Natural killer cell (primary cell): ENCODE data around the gene SFRP5. TPM values are rescaled to one million over a fixed set of nuclear protein-coding genes. Genes with fewer than 3 reads are reported as not detected.

Source experiments
- ATAC-seq, 3 donors: fragments of 150-1000 bp in 2 of 3; fragments of 200-7000 bp in 1 of 3; cut with Tn5 transposase; 1 replicate in 1 of 3; 2 replicates in 2 of 3; pipeline ENCODE4 v1.10.0; 2021; ENCODE audit warnings: mild to moderate bottlenecking in 2 of 3, moderate library complexity in 2 of 3
- DNase-seq, 2 donors: peaks; one replicate each; pipeline versions ENCODE4 v3.0.0 to v3.0.0-alpha.2; 2013 to 2021; ENCODE audit warnings: mixed read lengths in 1 of 2
- H3K27ac ChIP-seq: one replicate; pipeline ENCODE4 v1.5.1; 2013; ENCODE audit warnings: mild to moderate bottlenecking, low read length
- H3K27me3 ChIP-seq: one replicate; pipeline ENCODE4 v1.6.1; 2013; ENCODE audit warnings: low read length; ENCODE audit not compliant: control insufficient read depth, insufficient read depth
- H3K36me3 ChIP-seq: one replicate; pipeline ENCODE4 v1.6.1; 2013; ENCODE audit warnings: low read length; ENCODE audit not compliant: control insufficient read depth, insufficient read depth
- H3K4me1 ChIP-seq: one replicate; pipeline ENCODE4 v1.6.1; 2013; ENCODE audit warnings: low read length; ENCODE audit not compliant: control insufficient read depth, insufficient read depth
- H3K4me3 ChIP-seq: one replicate; pipeline ENCODE4 v1.5.1; 2013; ENCODE audit warnings: low read length
- H3K9me3 ChIP-seq: one replicate; pipeline ENCODE4 v1.6.1; 2013; ENCODE audit warnings: low read length; ENCODE audit not compliant: control insufficient read depth, insufficient read depth
- H3K27ac Mint-ChIP-seq, 2 donors: one replicate each; pipeline ENCODE4 v1.8.0; 2022; ENCODE audit warnings: mild to moderate bottlenecking in 2 of 2, mixed read lengths in 2 of 2, moderate library complexity in 1 of 2
- H3K27me3 Mint-ChIP-seq, 2 donors: one replicate each; pipeline ENCODE4 v1.8.0; 2022; ENCODE audit warnings: low read depth in 2 of 2, mixed read lengths in 2 of 2
- H3K36me3 Mint-ChIP-seq: one replicate; pipeline ENCODE4 v1.8.0; 2022; ENCODE audit warnings: mixed read lengths
- H3K4me1 Mint-ChIP-seq, 2 donors: one replicate each; pipeline ENCODE4 v1.8.0; 2022; ENCODE audit warnings: mixed read lengths in 2 of 2
- H3K4me3 Mint-ChIP-seq: one replicate; pipeline ENCODE4 v1.8.0; 2022; ENCODE audit warnings: mild to moderate bottlenecking, moderate library complexity, mixed read lengths
- H3K9me3 Mint-ChIP-seq, 2 donors: one replicate each; pipeline ENCODE4 v1.8.0; 2022; ENCODE audit warnings: mixed read lengths in 2 of 2
- WGBS: methylation state at CpG from one replicate; pipeline ENCODE4 v1.1.7; 2013; ENCODE audit warnings: missing lambda C conversion rate; ENCODE audit not compliant: insufficient coverage; 5-methylcytosine and 5-hydroxymethylcytosine counted together
- intact Hi-C: fragments of 100-400 bp; cut with micrococcal nuclease; formaldehyde crosslinking; loops from one replicate; pipeline ENCODE4 v1.14.2; 2022
- total RNA-seq, 4 donors: library from RNA; stranded (reverse); fragments of 120-200 nt in 1 of 4; gene quantifications; one replicate each; pipeline versions ENCODE4 v1.2.3 to v1.2.4, GENCODE V29; 2013 to 2022
- TF ChIP-seq, protein P1 (sequence below): fragments of 200-600 bp; IDR thresholded peaks from one replicate; pipeline ENCODE4 v1.8.0; 2022; ENCODE audit warnings: antibody characterized with exemption

Gene SFRP5
- total RNA-seq, 3 donors from 2014 or later (not counting 1 experiment from before 2014, with no cell fraction given) = not detected

DNA sequence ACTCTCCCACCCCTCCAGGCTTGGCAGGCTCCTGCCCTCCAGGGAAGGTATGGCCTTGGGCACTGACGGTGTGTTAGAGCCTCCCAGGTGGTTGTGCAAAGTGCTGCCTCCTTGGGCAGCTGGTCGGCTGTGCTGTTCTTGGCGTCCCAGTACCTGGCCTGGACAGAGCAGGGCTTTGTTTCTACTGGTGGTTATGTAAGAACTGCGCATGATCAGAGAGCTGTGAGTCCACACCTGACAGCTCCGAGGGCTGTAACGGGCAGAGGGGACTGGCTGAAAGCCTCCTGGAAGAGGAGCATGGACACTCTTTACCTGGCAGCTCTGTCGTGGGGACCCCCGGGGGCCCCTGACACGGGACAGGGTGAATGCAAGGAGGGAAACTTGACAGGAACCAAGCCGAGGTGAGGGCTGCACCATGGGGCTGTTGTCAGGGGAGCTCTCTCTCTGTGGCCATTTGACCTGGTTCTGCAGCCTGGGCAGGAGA, 3.1 kb upstream of the SFRP5 start:
- Histone ChIP-seq H3K4me1 (peaks cover 2% of the 10 kb centered on the region), H3K27me3 (peaks cover 8% of the 10 kb centered on the region), H3K4me3 (no peak overlapping the region), H3K36me3 (no peaks in the 10 kb centered on the region), H3K27ac (no peak overlapping the region), H3K9me3 (no peaks in the 10 kb centered on the region)
- H3K36me3 Mint-ChIP-seq = no peaks in the 10 kb centered on the region
- H3K4me1 Mint-ChIP-seq = peaks cover 0 to 17% of the 10 kb centered on the region in 2 donors
- no peak overlapping the region for H3K27ac Mint-ChIP-seq
- H3K9me3 Mint-ChIP-seq = no peaks in the 10 kb centered on the region
- TF ChIP-seq, protein P1, sequence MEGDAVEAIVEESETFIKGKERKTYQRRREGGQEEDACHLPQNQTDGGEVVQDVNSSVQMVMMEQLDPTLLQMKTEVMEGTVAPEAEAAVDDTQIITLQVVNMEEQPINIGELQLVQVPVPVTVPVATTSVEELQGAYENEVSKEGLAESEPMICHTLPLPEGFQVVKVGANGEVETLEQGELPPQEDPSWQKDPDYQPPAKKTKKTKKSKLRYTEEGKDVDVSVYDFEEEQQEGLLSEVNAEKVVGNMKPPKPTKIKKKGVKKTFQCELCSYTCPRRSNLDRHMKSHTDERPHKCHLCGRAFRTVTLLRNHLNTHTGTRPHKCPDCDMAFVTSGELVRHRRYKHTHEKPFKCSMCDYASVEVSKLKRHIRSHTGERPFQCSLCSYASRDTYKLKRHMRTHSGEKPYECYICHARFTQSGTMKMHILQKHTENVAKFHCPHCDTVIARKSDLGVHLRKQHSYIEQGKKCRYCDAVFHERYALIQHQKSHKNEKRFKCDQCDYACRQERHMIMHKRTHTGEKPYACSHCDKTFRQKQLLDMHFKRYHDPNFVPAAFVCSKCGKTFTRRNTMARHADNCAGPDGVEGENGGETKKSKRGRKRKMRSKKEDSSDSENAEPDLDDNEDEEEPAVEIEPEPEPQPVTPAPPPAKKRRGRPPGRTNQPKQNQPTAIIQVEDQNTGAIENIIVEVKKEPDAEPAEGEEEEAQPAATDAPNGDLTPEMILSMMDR = no peak
- intact Hi-C loops = no loop called here
- DNase-seq (no peak), ATAC-seq (no peak)
- H3K4me3 Mint-ChIP-seq = no peak overlapping the region
- WGBS = 76% methylated on average over 10 of the region's 10 CpGs
- H3K27me3 Mint-ChIP-seq = peaks cover 27 to 38% of the 10 kb centered on the region in 2 donors

DNA sequence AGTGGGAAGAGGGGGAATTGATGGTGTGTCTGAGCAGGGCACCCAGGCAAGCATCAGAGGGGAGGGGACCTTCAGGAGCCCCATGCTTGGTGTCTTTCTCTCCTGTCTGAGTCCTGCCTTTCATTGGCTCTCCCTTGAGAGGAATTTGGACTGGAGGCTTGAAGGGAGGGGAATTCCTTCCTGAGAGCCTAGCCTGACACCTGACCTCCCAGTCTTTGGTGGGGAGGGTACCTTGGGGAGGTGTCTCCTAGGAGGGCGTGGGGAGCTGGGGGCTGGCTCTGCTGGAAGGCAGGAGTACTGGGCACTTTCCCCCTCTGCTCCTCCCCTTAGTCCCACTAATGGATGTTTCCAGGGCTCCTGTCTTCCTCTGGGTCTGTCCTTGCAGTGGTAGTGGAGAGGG, 1.3 kb upstream of the SFRP5 start:
- H3K4me3 Mint-ChIP-seq = no peak overlapping the region
- H3K27ac Mint-ChIP-seq = no peak overlapping the region
- intact Hi-C loops = no loop called here
- no CpG with 5 or more reads among the region's 1 CpG for WGBS
- no peak for DNase-seq
- no peaks in the 10 kb centered on the region for H3K36me3 ChIP-seq
- no peak for ATAC-seq
- H3K27ac ChIP-seq = no peak overlapping the region
- H3K9me3 Mint-ChIP-seq = no peaks in the 10 kb centered on the region
- peaks cover 36 to 47% of the 10 kb centered on the region in 2 donors for H3K27me3 Mint-ChIP-seq
- no peaks in the 10 kb centered on the region for H3K36me3 Mint-ChIP-seq
- H3K27me3 ChIP-seq = peaks cover 8% of the 10 kb centered on the region
- peaks cover 2% of the 10 kb centered on the region for H3K4me1 ChIP-seq
- peaks cover 0 to 21% of the 10 kb centered on the region in 2 donors for H3K4me1 Mint-ChIP-seq
- TF ChIP-seq, protein P1 = no peak
- H3K4me3 ChIP-seq = no peak overlapping the region
- no peaks in the 10 kb centered on the region for H3K9me3 ChIP-seq

DNA sequence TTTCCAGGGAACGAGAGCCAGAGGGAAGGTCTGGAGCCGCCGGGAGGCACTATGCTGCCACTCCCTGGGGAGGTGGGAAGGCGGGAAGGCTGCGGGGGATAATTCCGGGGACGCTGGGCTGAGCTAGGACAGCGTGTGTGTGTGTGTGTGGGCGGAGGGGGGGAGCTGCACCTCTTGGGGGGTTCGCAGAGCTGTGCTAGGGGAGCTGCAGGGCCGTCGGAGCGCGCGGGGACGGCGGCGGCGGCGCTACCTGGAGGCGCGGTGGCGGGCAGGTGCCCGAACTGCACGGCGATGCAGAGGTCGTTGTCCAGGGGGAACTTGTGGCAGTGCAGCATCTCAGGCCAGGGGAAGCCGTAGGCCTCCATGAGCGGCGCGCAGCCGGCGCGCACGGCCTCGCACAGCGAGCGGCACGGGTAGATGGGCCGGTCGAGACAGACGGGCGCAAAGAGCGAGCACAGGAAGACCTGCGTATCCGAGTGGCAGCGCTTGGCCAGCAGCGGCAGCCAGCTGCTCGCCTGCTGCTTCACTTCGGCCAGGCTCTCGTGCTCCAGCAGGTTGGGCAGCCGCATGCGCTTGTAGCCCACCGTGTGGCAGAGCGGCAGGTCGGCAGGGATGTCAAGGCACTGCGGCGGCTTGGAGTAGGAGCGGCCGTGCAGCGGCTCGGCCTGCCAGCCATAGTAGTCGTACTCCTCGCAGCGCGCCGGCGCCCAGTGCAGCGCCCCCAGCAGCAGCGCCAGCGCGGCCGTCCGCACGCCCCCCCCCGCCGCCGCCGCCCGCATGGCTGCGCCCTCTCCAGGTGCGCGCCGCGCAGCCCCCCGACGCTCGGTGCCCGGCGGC, 526 bp downstream of the SFRP5 start:
- Mint-ChIP-seq H3K27me3 (peaks cover 42 to 47% of the 10 kb centered on the region in 2 donors), H3K9me3 (no peaks in the 10 kb centered on the region), H3K4me1 (peaks cover 0 to 21% of the 10 kb centered on the region in 2 donors), H3K4me3 (no peak overlapping the region), H3K27ac (no peak overlapping the region), H3K36me3 (no peaks in the 10 kb centered on the region)
- peak in 1 of 2 donors; percentile 23 for DNase-seq
- ATAC-seq = peak in 1 of 3 donors; percentile 24
- Histone ChIP-seq H3K9me3 (no peaks in the 10 kb centered on the region), H3K27ac (no peak overlapping the region), H3K36me3 (no peaks in the 10 kb centered on the region), H3K4me1 (peaks cover 2% of the 10 kb centered on the region), H3K4me3 (no peak overlapping the region), H3K27me3 (peaks cover 8% of the 10 kb centered on the region)
- intact Hi-C loops = no loop called here
- 2% methylated on average over 90 of the region's 90 CpGs for WGBS
- TF ChIP-seq, protein P1 = no peak
